ENCODE results near the gene DAD1. TPM values are rescaled to one million over a fixed set of nuclear protein-coding genes. Genes with fewer than 3 reads are reported as not detected.

Gene DAD1
- total and polyA plus RNA-seq, 4 donors, result 189 to 299 (median 200) TPM

GRCh38 chr14:22601456-22601855, 12.4 kb upstream of the DAD1 start:
- H3K4me3 ChIP-seq (ENCODE audit: low read depth, low read length), result no peak overlapping the region
- no peaks in the 10 kb centered on the region for H3K27me3 ChIP-seq (ENCODE audit: control insufficient read depth, insufficient read depth, low read length)
- H3K27ac ChIP-seq (ENCODE audit: low read depth, low read length), result no peak overlapping the region
- peaks cover 39% of the 10 kb centered on the region for H3K36me3 ChIP-seq (ENCODE audit: control insufficient read depth, insufficient read depth, low read length)
- no peak for DNase-seq (ENCODE audit: low read depth in 4 of 6, low spot score in 6 of 6)
- no peaks in the 10 kb centered on the region for H3K9me3 ChIP-seq (ENCODE audit: control insufficient read depth, insufficient read depth, low read length)
- H3K4me1 ChIP-seq (ENCODE audit: control insufficient read depth, insufficient read depth, low read length), result peaks cover 3% of the 10 kb centered on the region
- WGBS (ENCODE audit: insufficient coverage), result no CpG with 5 or more reads among the region's 2 CpGs

GRCh38 chr14:22600027-22600426, 11.0 kb upstream of the DAD1 start:
- H3K9me3 ChIP-seq (ENCODE audit: control insufficient read depth, insufficient read depth, low read length), result no peaks in the 10 kb centered on the region
- peaks cover 30% of the 10 kb centered on the region for H3K36me3 ChIP-seq (ENCODE audit: control insufficient read depth, insufficient read depth, low read length)
- peaks cover 3% of the 10 kb centered on the region for H3K4me1 ChIP-seq (ENCODE audit: control insufficient read depth, insufficient read depth, low read length)
- no peak for DNase-seq (ENCODE audit: low read depth in 4 of 6, low spot score in 6 of 6)
- peaks cover 2% of the 10 kb centered on the region for H3K27me3 ChIP-seq (ENCODE audit: control insufficient read depth, insufficient read depth, low read length)
- no peak overlapping the region for H3K27ac ChIP-seq (ENCODE audit: low read depth, low read length)
- no peak overlapping the region for H3K4me3 ChIP-seq (ENCODE audit: low read depth, low read length)

GRCh38 chr14:22599349-22599748, 10.3 kb upstream of the DAD1 start:
- DNase-seq (ENCODE audit: low read depth in 4 of 6, low spot score in 6 of 6), result no peak
- peaks cover 25% of the 10 kb centered on the region for H3K36me3 ChIP-seq (ENCODE audit: control insufficient read depth, insufficient read depth, low read length)
- no peaks in the 10 kb centered on the region for H3K9me3 ChIP-seq (ENCODE audit: control insufficient read depth, insufficient read depth, low read length)
- no peak overlapping the region for H3K4me3 ChIP-seq (ENCODE audit: low read depth, low read length)
- peaks cover 4% of the 10 kb centered on the region for H3K27me3 ChIP-seq (ENCODE audit: control insufficient read depth, insufficient read depth, low read length)
- 100% methylated on average over 2 of the region's 3 CpGs for WGBS (ENCODE audit: insufficient coverage)
- H3K27ac ChIP-seq (ENCODE audit: low read depth, low read length), result no peak overlapping the region
- H3K4me1 ChIP-seq (ENCODE audit: control insufficient read depth, insufficient read depth, low read length), result peaks cover 3% of the 10 kb centered on the region

- H3K4me1 ChIP-seq (ENCODE audit: control insufficient read depth, insufficient read depth, low read length), result peaks cover 3% of the 10 kb centered on the region
- DNase-seq (ENCODE audit: low read depth in 4 of 6, low spot score in 6 of 6), result no peak
- H3K27ac ChIP-seq (ENCODE audit: low read depth, low read length), result peak overlapping the region; percentile 84
- H3K4me3 ChIP-seq (ENCODE audit: low read depth, low read length), result peak overlapping the region; percentile 88
- H3K36me3 ChIP-seq (ENCODE audit: control insufficient read depth, insufficient read depth, low read length), result peaks cover 21% of the 10 kb centered on the region
- no peaks in the 10 kb centered on the region for H3K9me3 ChIP-seq (ENCODE audit: control insufficient read depth, insufficient read depth, low read length)
- WGBS (ENCODE audit: insufficient coverage), result no CpG with 5 or more reads among the region's 5 CpGs
- H3K27me3 ChIP-seq (ENCODE audit: control insufficient read depth, insufficient read depth, low read length), result peaks cover 5% of the 10 kb centered on the region
Observed at GRCh38 chr14:22598896-22599244, 9.8 kb upstream of the DAD1 start.

DNA sequence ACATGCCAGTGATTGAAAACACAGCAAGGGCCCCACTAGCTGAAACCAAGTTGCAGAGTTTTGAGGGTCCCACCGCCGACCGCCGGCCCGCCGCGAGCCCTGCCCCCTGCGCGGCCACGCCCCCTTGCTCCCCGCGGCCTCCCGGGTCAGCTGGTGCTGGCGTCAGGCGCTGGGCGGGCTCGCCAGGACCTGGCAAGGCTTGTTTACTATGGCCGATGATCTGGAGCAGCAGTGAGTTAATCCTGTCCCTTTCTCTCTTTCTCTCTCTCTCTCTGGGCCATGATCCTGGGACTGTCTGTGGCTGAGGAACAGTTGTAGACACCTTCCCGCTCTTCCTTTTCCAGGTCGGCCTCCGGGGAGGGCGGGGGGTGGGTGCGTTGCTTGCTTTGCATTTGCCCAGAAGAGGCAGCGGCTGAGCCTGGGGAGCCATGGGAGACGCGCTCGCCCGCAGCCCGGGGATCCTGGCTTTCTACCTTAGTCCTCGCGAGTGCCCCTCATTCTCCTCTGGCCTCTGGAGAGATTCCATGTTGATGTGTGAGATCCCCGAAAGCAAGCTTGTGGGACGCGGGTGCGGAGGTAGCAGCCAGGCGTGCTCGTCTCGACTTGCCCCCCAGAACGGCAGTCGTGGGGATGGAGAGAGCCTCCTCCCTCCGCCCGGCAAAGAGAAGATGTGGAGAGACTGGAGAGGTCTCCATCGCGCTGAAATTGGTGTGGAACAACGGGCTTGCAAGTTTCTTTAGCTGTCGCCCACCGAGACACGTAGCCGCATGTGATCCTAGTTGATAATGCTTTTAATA, 9.3 kb upstream of the DAD1 start, which contains the start of gene ABHD4:
Gene ABHD4 (plus strand): TSS at position 202 of the 797 bp plus-strand sequence. CDS start 7 bp downstream, at position 209.
- peak; percentile 42 to 89 (median 70) for DNase-seq (ENCODE audit: low read depth in 4 of 6, low spot score in 6 of 6)
- peaks cover 3% of the 10 kb centered on the region for H3K4me1 ChIP-seq (ENCODE audit: control insufficient read depth, insufficient read depth, low read length)
- H3K9me3 ChIP-seq (ENCODE audit: control insufficient read depth, insufficient read depth, low read length), result no peaks in the 10 kb centered on the region
- peak within 1 kb of the TSS; percentile 88 for H3K4me3 ChIP-seq (ENCODE audit: low read depth, low read length)
- H3K36me3 ChIP-seq (ENCODE audit: control insufficient read depth, insufficient read depth, low read length), result peaks cover 15% of the 10 kb centered on the region
- WGBS (ENCODE audit: insufficient coverage), result under 1% methylated on average over 38 of the region's 49 CpGs
- peak within 1 kb of the TSS; percentile 84 for H3K27ac ChIP-seq (ENCODE audit: low read depth, low read length)
- peaks cover 5% of the 10 kb centered on the region for H3K27me3 ChIP-seq (ENCODE audit: control insufficient read depth, insufficient read depth, low read length)

- H3K27ac ChIP-seq (ENCODE audit: low read depth, low read length), result peak overlapping the region; percentile 84
- H3K9me3 ChIP-seq (ENCODE audit: control insufficient read depth, insufficient read depth, low read length), result no peaks in the 10 kb centered on the region
- no peak for DNase-seq (ENCODE audit: low read depth in 4 of 6, low spot score in 6 of 6)
- 0% methylated on average over 6 of the region's 9 CpGs for WGBS (ENCODE audit: insufficient coverage)
- H3K4me1 ChIP-seq (ENCODE audit: control insufficient read depth, insufficient read depth, low read length), result peaks cover 3% of the 10 kb centered on the region
- peaks cover 12% of the 10 kb centered on the region for H3K36me3 ChIP-seq (ENCODE audit: control insufficient read depth, insufficient read depth, low read length)
- H3K4me3 ChIP-seq (ENCODE audit: low read depth, low read length), result peak overlapping the region; percentile 88
- peaks cover 9% of the 10 kb centered on the region for H3K27me3 ChIP-seq (ENCODE audit: control insufficient read depth, insufficient read depth, low read length)
Observed at GRCh38 chr14:22597771-22598098, 8.7 kb upstream of the DAD1 start.

GRCh38 chr14:22597265-22597664, 8.2 kb upstream of the DAD1 start:
- Histone ChIP-seq H3K4me3 (ENCODE audit: low read depth, low read length) (no peak overlapping the region), H3K27me3 (ENCODE audit: control insufficient read depth, insufficient read depth, low read length) (peaks cover 10% of the 10 kb centered on the region), H3K27ac (ENCODE audit: low read depth, low read length) (no peak overlapping the region), H3K9me3 (ENCODE audit: control insufficient read depth, insufficient read depth, low read length) (no peaks in the 10 kb centered on the region), H3K4me1 (ENCODE audit: control insufficient read depth, insufficient read depth, low read length) (peaks cover 3% of the 10 kb centered on the region), H3K36me3 (ENCODE audit: control insufficient read depth, insufficient read depth, low read length) (peaks cover 9% of the 10 kb centered on the region)
- 89% methylated on average over 5 of the region's 6 CpGs for WGBS (ENCODE audit: insufficient coverage)
- no peak for DNase-seq (ENCODE audit: low read depth in 4 of 6, low spot score in 6 of 6)

DNA sequence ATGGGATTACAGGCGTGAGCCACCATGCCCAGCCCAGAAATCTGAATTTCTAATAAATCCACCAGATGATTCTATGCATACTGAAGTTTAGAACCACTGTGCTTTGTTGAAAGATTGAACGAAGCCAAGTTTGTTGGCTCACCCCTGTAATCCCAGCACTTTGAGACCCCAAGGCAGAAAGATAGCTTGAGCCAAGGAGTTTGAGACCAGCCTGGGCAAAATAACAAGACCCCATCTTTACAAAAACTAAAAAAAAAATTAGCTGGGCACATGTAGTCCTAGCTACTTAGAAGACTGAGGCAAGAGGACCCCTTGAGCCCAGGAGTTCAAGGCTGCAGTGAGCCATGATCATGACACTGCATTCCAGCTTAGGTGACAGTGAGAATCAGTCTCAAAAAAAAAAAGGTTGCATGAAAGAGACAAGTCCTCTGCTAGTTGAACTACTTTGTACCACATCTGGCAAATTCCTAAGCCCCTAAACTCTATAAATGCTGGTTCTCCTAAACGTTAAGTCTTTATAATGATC, 7.4 kb upstream of the DAD1 start:
- Histone ChIP-seq H3K27ac (ENCODE audit: low read depth, low read length) (no peak overlapping the region), H3K27me3 (ENCODE audit: control insufficient read depth, insufficient read depth, low read length) (peaks cover 10% of the 10 kb centered on the region), H3K4me3 (ENCODE audit: low read depth, low read length) (no peak overlapping the region), H3K9me3 (ENCODE audit: control insufficient read depth, insufficient read depth, low read length) (no peaks in the 10 kb centered on the region), H3K36me3 (ENCODE audit: control insufficient read depth, insufficient read depth, low read length) (peaks cover under 1% of the 10 kb centered on the region), H3K4me1 (ENCODE audit: control insufficient read depth, insufficient read depth, low read length) (peaks cover 3% of the 10 kb centered on the region)
- no peak for DNase-seq (ENCODE audit: low read depth in 4 of 6, low spot score in 6 of 6)
- 82% methylated on average over 2 of the region's 3 CpGs for WGBS (ENCODE audit: insufficient coverage)

DNA sequence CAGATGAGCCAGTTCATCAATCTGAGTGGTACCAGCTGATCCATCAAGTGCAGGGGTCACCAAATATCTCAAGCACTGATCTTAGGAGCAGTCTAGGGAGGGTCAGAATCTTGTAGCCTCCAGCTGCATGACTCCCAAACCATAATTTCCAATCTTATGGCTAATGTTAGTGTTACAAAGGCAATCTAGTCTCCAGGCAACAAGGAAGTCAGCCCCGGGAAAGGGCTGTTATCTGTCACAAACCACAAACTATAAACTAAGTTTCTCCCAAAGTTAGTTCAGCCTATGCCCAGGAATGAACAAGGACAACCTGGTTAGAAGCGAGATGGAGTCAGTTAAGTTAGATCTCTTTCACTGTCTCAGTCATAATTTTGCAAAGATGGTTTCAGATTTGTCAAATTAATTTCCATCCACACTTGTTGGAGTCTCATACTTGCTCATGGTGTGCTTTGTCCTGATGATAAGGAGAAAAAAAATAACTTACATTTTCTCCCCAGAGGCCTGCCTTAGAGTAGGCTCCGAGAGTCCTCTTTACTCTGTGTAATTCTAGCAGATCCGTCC, 5.2 kb upstream of the DAD1 start:
- Histone ChIP-seq H3K27ac (ENCODE audit: low read depth, low read length) (no peak overlapping the region), H3K9me3 (ENCODE audit: control insufficient read depth, insufficient read depth, low read length) (no peaks in the 10 kb centered on the region), H3K36me3 (ENCODE audit: control insufficient read depth, insufficient read depth, low read length) (no peaks in the 10 kb centered on the region), H3K27me3 (ENCODE audit: control insufficient read depth, insufficient read depth, low read length) (peaks cover 10% of the 10 kb centered on the region), H3K4me3 (ENCODE audit: low read depth, low read length) (no peak overlapping the region), H3K4me1 (ENCODE audit: control insufficient read depth, insufficient read depth, low read length) (peaks cover 13% of the 10 kb centered on the region)
- no peak for DNase-seq (ENCODE audit: low read depth in 4 of 6, low spot score in 6 of 6)
- WGBS (ENCODE audit: insufficient coverage), result no CpG with 5 or more reads among the region's 4 CpGs

- H3K27ac ChIP-seq (ENCODE audit: low read depth, low read length), result no peak overlapping the region
- WGBS (ENCODE audit: insufficient coverage), result no CpG with 5 or more reads among the region's 2 CpGs
Observed at GRCh38 chr14:22593601-22594000, 4.6 kb upstream of the DAD1 start.

More at GRCh38 chr14:22593601-22594000, 4.6 kb upstream of the DAD1 start:
- Histone ChIP-seq H3K36me3 (ENCODE audit: control insufficient read depth, insufficient read depth, low read length) (no peaks in the 10 kb centered on the region), H3K4me3 (ENCODE audit: low read depth, low read length) (no peak overlapping the region), H3K27me3 (ENCODE audit: control insufficient read depth, insufficient read depth, low read length) (peaks cover 10% of the 10 kb centered on the region), H3K9me3 (ENCODE audit: control insufficient read depth, insufficient read depth, low read length) (no peaks in the 10 kb centered on the region), H3K4me1 (ENCODE audit: control insufficient read depth, insufficient read depth, low read length) (peaks cover 9% of the 10 kb centered on the region)
- DNase-seq (ENCODE audit: low read depth in 4 of 6, low spot score in 6 of 6), result no peak

All from spinal cord (tissue), 10 donors.